HFF-Myc (cell line): ENCODE measurements around the gene DENND1A.
"Not testable (repeated sequence)": the region's sequence is repeated elsewhere in the genome, so short reads cannot be mapped to it uniquely, and the experiment has no call there.

Experiments used
- DNase-seq: peaks from one replicate; pipeline ENCODE4 v3.0.0-alpha.2; 2011; ENCODE audit warnings: low read depth; ENCODE audit errors: extremely low read depth
- H3K4me3 ChIP-seq: replicated peaks from 2 replicates; pipeline ENCODE4 v1.5.1; 2011; ENCODE audit warnings: low read depth, mild to moderate bottlenecking, control low read depth, low read length
- TF ChIP-seq, protein P1 (sequence below): IDR thresholded peaks from 2 replicates; pipeline ENCODE4 v1.5.1; 2012; ENCODE audit warnings: mild to moderate bottlenecking, low read depth, low read length, control low read depth; ENCODE audit errors: missing control alignments

DENND1A gene

DNA sequence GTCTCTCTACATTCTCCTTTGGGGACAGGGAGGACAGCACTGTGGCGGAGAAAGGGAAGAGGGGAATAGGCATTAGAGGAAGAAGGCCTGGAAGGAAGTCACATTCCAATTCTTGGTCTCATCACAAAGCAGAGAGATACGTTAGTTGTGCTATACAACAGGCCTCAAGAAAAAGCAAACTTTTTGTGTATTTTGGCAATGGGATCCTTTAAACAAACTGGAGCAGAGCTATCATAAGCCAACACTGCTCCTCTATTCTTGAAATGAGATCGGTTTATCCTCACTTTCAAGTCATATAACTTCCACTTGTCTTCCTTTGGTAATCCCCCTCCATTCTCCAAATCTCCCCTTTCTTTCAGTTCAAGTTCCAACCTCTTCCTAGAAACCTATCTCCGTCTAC is 6.5 kb downstream of the DENND1A start:
- no peak for DNase-seq
- H3K4me3 ChIP-seq: no peak overlapping the region
- TF ChIP-seq, protein P1, sequence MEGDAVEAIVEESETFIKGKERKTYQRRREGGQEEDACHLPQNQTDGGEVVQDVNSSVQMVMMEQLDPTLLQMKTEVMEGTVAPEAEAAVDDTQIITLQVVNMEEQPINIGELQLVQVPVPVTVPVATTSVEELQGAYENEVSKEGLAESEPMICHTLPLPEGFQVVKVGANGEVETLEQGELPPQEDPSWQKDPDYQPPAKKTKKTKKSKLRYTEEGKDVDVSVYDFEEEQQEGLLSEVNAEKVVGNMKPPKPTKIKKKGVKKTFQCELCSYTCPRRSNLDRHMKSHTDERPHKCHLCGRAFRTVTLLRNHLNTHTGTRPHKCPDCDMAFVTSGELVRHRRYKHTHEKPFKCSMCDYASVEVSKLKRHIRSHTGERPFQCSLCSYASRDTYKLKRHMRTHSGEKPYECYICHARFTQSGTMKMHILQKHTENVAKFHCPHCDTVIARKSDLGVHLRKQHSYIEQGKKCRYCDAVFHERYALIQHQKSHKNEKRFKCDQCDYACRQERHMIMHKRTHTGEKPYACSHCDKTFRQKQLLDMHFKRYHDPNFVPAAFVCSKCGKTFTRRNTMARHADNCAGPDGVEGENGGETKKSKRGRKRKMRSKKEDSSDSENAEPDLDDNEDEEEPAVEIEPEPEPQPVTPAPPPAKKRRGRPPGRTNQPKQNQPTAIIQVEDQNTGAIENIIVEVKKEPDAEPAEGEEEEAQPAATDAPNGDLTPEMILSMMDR: no peak

DNA sequence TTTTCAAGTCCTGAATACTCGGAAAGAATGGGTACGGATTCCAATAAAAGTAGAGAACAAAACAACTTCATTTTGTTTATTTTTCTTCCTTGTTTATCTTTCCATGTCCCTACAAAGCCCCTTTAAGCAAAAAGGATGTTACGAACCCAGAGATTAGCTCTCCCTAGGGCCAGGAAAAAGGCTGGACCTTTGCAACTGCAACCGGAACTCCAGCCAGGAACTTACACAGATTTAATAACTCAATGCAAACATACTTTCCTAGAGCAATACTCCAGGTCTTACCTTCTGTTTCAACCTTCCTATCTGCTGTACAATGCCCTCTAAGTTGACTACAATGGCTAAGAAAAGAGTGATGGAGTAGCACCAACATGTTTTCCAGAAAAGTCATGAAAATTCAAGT is 7.0 kb downstream of the DENND1A start:
- TF ChIP-seq, protein P1: no peak
- no peak overlapping the region for H3K4me3 ChIP-seq
- no peak for DNase-seq

DNA sequence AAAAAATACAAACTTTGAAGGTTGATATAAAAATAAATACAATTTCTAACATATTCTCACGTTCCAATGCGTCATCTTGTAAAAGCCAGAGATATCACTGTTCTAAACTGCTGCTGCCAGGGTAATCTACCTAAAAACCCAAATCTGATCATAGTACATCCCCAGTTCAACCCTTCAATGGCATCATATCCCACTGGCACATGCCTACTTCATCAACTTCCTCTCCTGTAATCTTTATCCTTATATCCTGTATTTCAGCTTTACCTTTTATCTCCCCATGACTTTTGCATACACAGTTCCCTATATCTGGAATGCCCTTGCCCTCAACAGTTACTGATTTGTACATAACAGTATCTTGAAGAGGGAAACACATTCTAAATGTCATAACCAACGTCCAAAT is 7.5 kb downstream of the DENND1A start:
- H3K4me3 ChIP-seq: no peak overlapping the region
- TF ChIP-seq, protein P1: no peak
- DNase-seq: no peak

DNA sequence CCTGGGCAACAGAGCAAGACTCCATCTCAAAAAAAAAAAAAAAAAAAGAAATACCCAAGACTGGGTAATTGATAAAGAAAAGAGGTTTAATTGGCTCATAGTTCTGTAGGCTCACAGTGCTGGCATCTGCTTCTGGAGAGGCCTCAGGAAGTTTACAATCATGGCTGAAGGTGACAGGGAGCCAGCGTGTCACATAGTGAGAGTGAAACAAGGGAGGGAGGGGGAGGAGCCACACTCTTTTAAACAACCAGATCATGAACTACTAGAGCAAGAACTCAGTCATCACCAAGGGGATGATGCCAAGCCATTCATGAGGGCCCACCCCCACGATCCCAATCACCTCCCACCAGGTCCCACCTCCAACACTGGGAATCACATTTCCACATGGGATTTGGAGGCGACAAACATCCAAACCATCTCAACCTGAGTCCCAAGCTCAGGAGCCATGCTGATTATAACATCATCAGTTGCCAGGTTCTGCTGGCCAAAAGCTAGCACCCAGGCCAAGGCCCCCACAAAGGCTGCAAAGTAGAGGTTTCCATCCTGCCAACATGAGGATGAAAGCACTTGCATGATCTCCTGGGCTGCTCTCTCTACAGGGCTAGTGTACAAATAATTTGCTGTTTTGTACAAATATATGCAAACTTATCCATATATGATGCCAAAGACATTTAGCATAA is 15.3 kb downstream of the DENND1A start:
- H3K4me3 ChIP-seq: no peak overlapping the region
- no peak for DNase-seq
- TF ChIP-seq, protein P1: no peak

DNA sequence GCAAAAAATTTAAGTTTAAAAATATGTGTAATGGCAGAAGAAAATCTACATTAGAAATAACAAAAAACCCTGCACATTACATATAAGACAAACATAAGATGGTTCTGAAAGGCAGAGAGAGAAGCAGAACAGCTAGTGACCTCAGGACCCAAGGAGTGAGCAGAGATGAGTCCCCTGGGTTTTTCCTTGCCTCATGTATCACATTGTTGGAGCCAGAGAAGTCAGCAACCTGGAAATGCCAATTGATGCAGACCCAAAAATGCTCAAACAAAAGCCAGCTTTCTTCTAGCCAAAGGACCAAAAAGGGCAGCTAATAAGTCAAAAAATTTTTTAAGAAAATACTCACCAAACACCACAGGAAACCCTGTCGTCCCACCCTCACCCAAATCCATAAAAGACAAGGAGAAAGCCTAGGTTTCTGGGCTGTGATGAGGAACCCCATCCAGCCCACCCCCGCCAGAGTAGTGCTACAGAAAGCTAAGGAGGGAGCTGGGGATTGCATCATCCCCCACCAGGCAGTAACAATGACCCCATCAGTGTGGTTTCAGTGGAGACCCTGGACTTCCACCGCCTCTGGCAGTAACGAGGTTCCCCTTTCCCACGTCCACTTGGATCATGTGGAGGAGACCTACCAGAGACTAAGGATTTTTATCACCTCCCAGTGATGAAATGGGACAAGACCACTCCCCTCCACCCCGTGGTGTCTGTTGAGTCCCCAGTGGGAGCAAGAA is 17.6 kb downstream of the DENND1A start:
- no peak overlapping the region for H3K4me3 ChIP-seq
- no peak for DNase-seq
- TF ChIP-seq, protein P1: no peak

DNA sequence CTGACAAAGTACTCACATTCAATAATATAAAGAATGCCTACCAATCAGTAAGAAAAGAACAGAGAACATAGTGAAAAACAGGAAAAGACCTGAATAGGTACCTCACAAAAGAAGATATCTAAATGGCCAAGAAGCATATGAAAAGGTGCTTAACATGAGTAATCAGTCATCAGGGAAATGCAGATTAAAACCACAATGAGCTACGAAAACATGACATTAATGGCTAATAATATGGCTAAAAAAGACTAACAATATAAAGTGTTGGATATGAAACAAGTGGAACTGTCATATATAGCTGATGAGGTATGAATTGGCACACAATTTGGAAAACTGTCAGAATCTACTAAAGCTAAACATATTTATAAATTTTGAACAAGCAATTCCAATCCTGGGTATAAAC is 18.9 kb downstream of the DENND1A start:
- no peak overlapping the region for H3K4me3 ChIP-seq
- no peak for DNase-seq
- TF ChIP-seq, protein P1: no peak

DNA sequence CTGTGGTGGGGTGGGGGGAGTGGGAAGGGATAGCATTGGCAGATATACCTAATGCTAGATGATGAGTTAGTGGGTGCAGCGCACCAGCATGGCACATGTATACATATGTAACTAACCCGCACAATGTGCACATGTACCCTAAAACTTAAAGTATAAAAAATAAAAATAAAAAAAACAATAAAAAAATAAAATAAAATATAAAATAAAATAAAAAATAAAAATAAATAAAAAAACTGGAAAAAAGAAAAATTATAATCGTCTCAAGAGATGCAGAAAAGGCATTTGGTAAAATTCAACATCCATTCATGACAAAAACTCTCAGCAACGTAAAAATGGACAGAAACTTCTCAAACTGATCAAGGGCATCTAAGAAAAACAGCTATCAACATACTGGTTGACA is 20.7 kb downstream of the DENND1A start:
- not testable (repeated sequence) for DNase-seq, H3K4me3 ChIP-seq

DNA sequence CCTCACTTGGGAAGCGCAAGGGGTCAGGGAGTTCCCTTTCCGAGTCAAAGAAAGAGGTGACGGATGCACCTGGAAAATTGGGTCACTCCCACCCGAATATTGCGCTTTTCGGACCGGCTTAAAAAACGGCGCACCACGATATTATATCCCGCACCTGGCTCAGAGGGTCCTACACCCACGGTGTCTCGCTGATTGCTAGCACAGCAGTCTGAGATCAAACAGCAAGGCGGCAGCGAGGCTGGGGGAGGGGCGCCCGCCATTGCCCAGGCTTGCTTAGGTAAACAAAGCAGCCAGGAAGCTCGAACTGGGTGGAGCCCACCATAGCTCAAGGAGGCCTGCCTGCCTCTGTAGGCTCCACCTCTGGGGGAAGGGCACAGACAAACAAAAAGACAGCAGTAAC is 26.4 kb downstream of the DENND1A start:
- not testable (repeated sequence) for DNase-seq, H3K4me3 ChIP-seq
